Kidney epithelial cell (primary cell): ENCODE measurements around the gene INTS1. TPM values are rescaled to one million over a fixed set of nuclear protein-coding genes. Genes with fewer than 3 reads are reported as not detected.

Source experiments
- DNase-seq: peaks from one replicate; pipeline ENCODE4 v3.0.0-alpha.2; 2010; ENCODE audit warnings: low read depth
- H3K27me3 ChIP-seq: 2 replicates; pipeline ENCODE4 v1.6.0; 2011; ENCODE audit warnings: low read length; ENCODE audit not compliant: control insufficient read depth, insufficient read depth
- H3K36me3 ChIP-seq: 2 replicates; pipeline ENCODE4 v1.5.1; 2011; ENCODE audit warnings: low read length; ENCODE audit not compliant: control insufficient read depth, insufficient read depth
- H3K4me3 ChIP-seq: 2 replicates; pipeline ENCODE4 v1.5.1; 2011; ENCODE audit warnings: low read depth, mild to moderate bottlenecking, control low read depth, low read length
- CTCF ChIP-seq: IDR thresholded peaks from 2 replicates; pipeline ENCODE4 v1.5.1; 2011; ENCODE audit warnings: mild to moderate bottlenecking, moderate library complexity, low read length, control low read depth, inconsistent platforms; ENCODE audit not compliant: insufficient read depth, poor library complexity, severe bottlenecking
- total RNA-seq: library from RNA; depleted of rRNA; stranded (reverse); fragments of >200 nt; gene quantifications from 2 replicates; pipeline ENCODE4 v1.2.3, GENCODE V29; 2015

INTS1 gene
- total RNA-seq, 1 donor from 2014 or later, result 84.3 TPM

GRCh38 chr7:1549357-1550004 is 45.3 kb upstream of the INTS1 start:
- Histone ChIP-seq H3K4me3 (no peak overlapping the region), H3K36me3 (no peaks in the 10 kb centered on the region), H3K27me3 (no peaks in the 10 kb centered on the region)
- DNase-seq, result no peak
- no peak for TF ChIP-seq CTCF

DNA sequence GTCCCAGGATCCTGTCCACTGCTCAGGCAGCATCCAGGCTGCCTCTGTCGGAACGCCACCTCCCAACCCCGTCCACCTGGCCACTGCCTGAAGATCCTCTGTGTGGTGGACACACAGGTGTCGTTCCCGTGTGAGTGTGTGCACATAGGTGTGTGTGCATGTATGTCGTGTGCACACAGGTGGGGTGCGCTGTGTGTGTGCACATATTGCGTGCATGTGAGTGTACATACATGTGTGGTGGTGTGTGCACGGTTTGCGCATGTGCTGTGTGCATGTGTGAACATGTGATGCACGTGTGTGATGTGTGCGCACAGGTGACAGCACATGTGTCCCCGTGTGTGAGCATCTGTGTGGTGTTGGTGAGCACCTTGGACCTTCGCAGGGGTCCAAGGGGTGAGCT is 44.8 kb upstream of the INTS1 start:
- Histone ChIP-seq H3K36me3 (no peaks in the 10 kb centered on the region), H3K4me3 (no peak overlapping the region), H3K27me3 (no peaks in the 10 kb centered on the region)
- no peak for DNase-seq
- no peak for TF ChIP-seq CTCF

- Histone ChIP-seq H3K36me3 (no peaks in the 10 kb centered on the region), H3K4me3 (no peak overlapping the region), H3K27me3 (no peaks in the 10 kb centered on the region)
- no peak for TF ChIP-seq CTCF
- no peak for DNase-seq
These were observed 44.2 kb upstream of the INTS1 start for GRCh38 chr7:1548438-1548831.

GRCh38 chr7:1547777-1548437 is 43.7 kb upstream of the INTS1 start:
- Histone ChIP-seq H3K4me3 (no peak overlapping the region), H3K27me3 (no peaks in the 10 kb centered on the region), H3K36me3 (no peaks in the 10 kb centered on the region)
- DNase-seq, result no peak
- no peak for TF ChIP-seq CTCF

DNA sequence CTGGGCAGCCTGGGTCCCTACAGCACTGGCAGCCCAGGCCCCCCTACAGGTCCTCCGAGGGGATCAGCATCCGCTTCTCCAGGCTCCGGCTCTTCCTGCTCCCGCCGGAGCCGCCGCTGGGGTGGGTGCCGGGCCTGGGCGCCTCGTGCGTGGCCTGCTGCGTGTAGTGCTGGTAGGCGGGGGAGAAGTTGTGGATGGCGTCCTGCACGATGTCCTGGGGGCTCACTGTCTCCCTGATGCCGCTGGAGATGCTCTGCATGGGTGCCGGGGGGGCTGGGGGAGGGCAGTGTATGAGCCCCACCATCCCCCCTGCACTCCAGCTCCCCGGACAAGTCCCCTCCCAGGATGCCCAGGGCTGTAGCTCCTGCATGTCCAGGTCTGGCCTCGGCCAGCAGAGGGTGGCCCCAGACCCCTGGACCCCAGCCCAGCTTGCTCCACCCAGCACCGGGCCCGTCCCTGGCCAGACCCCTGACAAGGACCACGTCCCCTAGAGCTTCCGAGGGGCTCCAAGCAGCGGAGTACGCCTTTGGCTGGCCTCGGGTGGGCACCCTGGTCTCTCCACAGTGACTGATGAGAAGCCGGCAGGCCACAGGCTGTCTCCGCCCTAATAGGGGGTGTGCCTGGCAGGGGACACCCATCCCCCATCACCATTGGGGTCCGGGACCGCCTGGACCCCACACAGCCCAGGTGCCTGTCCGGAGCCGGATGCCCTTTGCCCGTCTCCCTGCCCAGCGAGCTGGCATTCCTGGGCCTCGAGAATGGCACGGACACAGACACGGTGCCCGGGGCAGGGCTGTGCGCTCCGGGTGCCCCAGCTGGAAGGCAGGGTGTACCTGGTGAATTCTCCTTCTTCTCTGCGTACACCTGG is 43.0 kb upstream of the INTS1 start:
- Histone ChIP-seq H3K4me3 (no peak overlapping the region), H3K36me3 (no peaks in the 10 kb centered on the region), H3K27me3 (no peaks in the 10 kb centered on the region)
- no peak for DNase-seq
- TF ChIP-seq CTCF, result no peak
